CD4-positive, alpha-beta T cell treated with Interleukin-2 at 100 ng/mL for 4 hours (primary cell): ENCODE data around the gene PLEKHJ1.

Source experiments
- DNase-seq: peaks from one replicate; pipeline ENCODE4 v3.0.0-alpha.2; 2020; ENCODE audit warnings: low spot score

PLEKHJ1 gene

DNA sequence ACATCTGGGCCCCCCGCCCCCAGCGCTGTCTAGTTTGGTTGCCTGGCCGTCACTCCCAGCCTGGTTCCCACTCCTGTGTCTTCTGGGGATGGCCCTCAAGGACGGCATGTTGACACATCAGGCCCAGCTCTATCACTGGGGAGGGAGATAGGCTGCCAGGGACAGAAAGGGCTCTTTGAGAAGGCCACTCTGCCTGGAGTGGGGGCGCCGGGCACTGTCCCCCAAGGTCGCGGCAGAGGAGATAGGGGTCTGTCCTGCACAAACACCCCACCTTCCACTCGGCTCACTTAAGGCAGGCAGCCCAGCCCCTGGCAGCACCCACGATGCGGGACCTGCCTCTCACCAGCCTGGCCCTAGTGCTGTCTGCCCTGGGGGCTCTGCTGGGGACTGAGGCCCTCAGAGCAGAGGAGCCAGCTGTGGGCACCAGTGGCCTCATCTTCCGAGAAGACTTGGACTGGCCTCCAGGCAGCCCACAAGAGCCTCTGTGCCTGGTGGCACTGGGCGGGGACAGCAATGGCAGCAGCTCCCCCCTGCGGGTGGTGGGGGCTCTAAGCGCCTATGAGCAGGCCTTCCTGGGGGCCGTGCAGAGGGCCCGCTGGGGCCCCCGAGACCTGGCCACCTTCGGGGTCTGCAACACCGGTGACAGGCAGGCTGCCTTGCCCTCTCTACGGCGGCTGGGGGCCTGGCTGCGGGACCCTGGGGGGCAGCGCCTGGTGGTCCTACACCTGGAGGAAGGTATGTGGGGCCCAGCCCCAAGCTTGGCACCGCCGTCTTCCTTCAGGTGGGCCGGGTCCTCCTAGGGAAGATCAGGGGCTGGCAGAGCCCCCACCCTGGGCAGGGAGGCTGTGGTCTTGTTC lies 13.1 kb upstream of the PLEKHJ1 start, which contains the start of gene AMH:
Gene AMH, plus strand, starts transcription at position 314 of the 857 bp plus-strand sequence. Its CDS starts 10 bp downstream, at position 324.
- no peak for DNase-seq

DNA sequence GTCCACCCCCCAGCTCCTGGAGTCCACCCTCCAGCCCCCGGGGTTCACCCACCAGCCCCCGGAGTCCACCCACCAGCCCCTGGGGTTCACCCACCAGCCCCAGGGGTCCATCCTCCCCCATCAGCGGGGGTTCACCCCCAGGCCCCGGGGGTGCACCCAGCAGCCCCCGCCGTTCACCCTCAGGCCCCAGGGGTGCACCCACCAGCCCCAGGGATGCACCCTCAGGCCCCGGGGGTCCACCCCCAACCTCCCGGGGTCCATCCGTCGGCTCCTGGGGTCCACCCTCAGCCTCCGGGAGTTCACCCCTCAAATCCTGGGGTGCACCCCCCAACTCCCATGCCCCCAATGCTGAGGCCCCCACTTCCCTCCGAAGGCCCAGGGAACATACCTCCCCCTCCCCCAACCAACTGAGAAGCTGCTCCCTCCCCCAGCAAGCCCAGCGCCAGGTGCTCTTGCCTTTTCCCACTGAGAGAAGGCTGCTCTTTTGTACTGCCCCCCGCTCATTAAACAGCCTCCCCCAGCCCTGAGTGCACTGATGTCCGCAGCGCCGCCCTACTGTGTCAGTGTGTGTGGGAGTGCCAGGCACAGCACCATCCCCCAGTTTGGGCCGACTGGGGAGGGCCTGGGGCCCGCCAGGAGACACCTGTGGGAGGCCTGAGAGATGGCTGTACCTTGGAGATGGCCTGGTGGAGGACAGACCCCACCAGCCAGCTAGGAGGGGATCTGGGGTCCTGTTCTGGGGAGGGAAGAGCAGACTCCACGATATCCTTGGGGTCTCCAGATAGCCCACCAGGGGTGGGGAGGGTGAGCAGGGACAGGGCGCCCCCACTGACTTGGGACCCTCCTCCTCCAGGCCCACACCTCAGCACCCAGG lies 12.2 kb upstream of the PLEKHJ1 start:
- no peak for DNase-seq

GRCh38 chr19:2247433-2248101 lies 11.4 kb upstream of the PLEKHJ1 start:
- no peak for DNase-seq

GRCh38 chr19:2246801-2247361 lies 10.8 kb upstream of the PLEKHJ1 start:
- no peak for DNase-seq

DNA sequence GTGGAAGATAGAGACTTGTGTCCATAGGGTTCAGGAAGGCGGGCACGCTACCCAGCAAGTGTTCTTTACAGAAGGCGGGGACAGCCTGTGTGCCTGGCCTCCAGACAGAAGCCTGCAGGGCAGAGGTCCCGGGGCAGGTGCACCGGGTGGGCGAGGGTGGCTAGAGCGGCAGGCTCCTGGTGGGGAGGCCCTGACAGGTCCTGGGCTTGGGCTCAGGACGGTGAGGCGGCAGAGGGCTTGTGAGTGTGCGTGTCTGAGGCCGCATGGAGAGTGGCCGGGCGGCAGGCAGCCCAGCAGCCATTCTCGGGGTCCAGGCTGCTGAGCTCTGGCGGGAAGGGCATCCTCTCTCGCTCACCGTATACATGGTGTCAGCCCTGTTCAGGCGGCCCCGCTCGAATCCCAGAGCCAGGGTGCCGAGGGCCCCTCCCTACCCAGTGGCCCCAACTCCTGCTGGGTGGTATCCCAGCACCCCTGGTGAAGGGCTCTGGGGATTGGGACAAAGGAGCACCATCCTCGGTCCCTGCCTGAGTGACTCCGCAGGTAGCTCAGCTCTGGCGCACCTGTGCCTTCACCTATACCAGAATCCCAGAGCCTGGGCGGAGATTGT lies 10.0 kb upstream of the PLEKHJ1 start:
- DNase-seq = no peak

DNA sequence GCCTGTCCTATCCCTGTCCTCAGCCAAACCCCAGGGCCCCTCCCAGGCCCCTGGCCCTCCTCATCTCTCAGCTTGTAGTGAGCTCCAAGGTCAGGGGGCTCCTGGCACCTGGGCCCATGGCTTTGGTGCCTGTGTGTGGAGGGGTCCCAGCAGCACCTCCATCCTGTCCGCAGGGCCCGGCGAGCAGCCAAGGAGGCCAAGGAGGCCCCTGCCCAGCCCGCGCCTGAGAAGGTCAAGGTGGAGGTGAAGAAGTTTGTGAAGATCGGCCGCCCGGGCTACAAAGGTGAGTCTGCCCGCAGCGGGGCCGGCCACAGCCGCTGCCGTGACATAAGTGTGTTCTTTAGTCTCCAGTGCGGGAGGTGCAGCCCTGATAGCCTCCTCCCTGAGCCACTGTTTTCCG lies 9.1 kb upstream of the PLEKHJ1 start:
- no peak for DNase-seq

DNA sequence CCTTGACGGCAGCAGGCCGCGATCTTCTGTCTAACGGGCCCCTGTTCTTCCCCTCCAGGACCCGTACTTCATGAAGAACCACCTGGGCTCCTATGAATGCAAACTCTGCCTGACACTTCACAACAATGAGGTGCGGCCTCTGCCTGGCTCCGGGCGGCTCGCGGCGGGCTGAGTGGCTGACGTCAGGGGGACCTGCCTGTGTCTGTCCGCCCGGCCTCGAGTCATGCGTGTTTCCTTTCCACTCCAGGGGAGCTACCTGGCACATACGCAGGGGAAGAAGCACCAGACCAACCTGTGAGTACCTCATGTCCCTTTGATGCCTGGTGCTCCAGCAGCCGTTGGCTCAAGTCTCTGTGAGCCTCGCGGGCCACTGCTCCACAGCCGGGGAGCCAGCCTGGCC lies 8.4 kb upstream of the PLEKHJ1 start:
- DNase-seq = no peak

GRCh38 chr19:2244125-2244411 lies 7.9 kb upstream of the PLEKHJ1 start:
- DNase-seq = no peak

- DNase-seq = no peak
Measured at GRCh38 chr19:2243274-2244124, 7.4 kb upstream of the PLEKHJ1 start.

- DNase-seq = no peak
Measured at GRCh38 chr19:2242816-2243215, 6.7 kb upstream of the PLEKHJ1 start.

DNA sequence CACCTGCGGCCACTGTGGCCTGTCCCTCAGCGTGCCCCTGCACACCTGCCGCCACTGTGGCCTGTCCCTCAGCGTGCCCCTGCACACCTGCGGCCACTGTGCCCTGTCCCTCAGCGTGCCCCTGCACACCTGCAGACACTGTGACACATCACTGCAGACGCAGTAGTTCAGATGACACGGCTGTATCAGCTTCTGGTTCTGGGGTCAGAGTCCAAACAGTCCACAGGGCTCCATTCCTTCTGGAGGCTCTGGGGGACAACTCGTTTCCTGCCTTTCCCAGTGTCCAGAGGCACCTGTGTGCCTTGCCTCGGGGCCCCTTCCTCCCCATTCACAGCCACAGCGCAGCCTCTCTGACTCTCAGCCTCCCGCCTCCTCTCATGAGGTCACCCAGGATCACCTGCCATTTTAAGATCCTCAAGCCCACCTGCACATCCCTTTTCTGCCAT lies 6.0 kb upstream of the PLEKHJ1 start:
- DNase-seq = no peak

DNA sequence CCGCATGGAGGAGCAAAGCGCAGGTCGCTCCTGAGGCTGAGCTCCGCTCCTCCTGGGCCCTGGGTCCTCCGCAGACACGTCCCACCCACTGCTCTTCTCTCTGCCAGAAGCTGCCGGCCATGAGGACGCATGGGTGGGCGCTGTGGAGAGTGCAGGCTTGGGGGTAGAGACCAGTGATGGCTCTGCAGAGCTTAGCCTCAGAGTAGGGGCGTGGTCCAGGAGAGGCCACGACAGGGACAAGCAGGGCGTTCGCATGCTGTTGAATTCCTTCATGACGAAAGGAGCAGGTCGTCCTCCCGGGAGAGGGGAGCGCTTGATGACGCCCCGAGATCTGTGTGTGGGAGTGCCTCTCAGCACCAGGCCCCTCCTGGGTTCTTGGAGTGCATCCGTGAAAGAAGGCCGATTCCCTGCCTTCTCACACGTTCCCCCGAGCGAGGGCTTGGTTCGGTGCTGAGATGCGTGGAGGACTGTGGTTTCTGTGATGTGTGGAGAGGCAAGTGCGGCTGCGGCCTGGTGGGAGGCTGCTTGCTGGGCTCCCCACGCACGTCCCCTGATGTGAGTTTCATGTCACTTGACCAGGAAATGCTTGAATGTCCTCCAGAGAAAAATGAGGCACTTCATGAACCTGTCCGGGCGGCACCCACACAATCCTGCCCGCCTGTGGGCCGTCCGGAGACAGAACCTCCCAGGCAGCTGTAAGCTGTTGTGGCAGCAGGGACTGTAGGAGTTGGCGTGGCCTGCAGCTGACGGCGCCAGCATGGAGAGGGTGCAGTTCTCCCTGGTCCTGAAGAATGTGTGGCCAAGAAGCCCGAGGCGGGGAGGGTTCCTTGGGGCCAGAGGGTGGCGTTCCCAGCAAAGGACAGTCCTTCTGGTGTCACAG lies 5.0 kb upstream of the PLEKHJ1 start:
- DNase-seq = no peak

GRCh38 chr19:2239771-2240770 lies 3.9 kb upstream of the PLEKHJ1 start:
- DNase-seq = peak; percentile 57

GRCh38 chr19:2239173-2239572 lies 3.0 kb upstream of the PLEKHJ1 start:
- no peak for DNase-seq

- DNase-seq = no peak
Measured at GRCh38 chr19:2237869-2238153, 1.7 kb upstream of the PLEKHJ1 start.

DNA sequence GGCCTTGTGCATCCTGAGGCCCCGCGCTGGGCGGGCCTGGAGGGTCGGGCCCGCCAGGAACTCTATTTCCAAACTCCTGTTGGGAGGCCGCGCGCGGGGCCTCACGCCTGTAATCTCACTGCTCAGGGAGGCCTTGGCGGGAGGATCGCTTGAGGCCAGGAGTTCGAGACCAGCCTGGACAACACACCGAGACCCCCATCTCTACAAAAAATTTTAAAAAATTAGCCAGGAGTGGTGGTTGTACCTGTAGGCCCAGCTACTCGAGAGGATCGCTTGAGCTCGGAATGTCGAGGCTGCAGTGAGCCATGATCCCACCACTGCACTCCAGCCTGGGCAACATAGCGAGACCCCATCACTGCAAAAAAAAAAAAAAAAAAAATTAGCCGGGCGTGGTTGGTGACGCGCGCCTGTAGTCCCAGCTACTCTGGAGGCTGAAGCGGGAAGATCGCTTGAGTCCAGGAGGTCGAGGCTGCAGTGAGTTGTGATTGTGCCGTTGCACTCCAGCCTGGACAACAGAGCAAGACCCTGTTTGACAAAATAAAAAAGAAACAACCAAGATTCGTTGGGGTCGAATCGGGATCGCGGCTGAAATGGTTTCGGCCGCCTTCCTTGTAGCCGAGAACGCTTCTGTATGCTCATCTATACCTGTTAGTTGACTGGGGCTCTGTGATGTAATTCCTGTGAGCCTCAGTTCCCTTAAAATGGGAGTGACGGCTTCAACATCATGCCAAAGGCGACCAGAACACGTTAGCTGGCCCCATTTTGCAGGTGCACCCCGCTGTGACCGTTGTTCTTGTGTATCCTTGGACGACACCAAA lies 1.1 kb upstream of the PLEKHJ1 start:
- DNase-seq = no peak

DNA sequence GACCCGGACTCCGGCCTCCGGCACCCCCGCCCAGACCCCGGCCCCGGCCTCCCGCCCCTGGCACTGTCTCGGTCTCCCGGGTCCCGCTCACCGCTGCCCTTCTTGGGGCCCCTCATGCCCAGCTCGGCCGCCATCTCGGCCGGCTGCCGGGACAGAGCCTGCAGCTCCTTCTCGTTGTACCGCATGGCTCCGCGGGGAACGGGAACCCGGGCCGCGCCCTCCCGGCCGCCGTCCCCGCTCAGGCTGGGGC lies 140 bp downstream of the PLEKHJ1 start:
- DNase-seq = no peak

DNA sequence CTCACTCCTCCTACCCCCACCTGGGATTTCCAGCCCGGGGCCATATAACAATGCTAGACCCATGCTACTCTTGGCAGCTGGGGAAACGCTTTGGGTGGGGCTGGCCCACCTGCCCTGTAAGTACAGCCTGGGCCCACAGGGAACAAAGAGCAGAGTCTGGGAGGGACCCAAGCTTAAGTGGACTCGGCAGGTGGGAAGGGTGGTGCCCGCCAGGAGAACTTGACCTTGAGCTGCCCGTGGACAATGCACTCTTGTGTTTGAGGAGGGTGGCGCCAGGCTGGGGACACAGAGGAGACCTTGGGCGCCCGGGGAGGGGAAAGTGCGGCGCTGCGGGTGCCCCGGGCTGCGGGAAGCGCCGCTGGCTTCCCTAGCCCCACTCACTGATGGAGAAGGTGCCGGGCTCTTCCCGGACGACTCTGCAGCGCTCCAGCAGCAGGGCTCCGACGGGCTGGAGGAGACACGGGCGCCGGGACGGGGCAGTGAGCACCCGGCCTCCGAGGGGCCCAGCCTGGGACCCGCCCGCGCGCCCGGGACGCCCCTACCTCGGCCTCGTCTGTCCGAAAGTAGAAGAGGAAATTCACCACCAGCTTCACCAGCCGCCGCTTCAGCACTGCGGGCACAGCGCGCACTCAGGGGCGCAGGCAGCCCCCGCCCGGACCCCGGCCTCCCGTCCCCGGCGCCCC lies 607 bp downstream of the PLEKHJ1 start:
- DNase-seq = no peak
